Fibroblast of lung (primary cell): Measurements from ENCODE around the gene PTPN20.
"Not testable (repeated sequence)": the region's sequence is repeated elsewhere in the genome, so short reads cannot be mapped to it uniquely, and the experiment has no call there.

ENCODE experiments used
- CTCF ChIP-seq, 2 donors: IDR thresholded peaks in 1 of 2; conservative IDR thresholded peaks in 1 of 2; 1 replicate in 1 of 2; 2 replicates in 1 of 2; pipeline ENCODE4 v1.5.1; 2011 to 2012; ENCODE audit warnings: low read length in 2 of 2, control low read depth in 1 of 2, inconsistent platforms in 1 of 2, low read depth in 1 of 2, mild to moderate bottlenecking in 1 of 2
- EZH2 ChIP-seq: IDR thresholded peaks from 2 replicates; pipeline ENCODE4 v1.5.1; 2012; ENCODE audit warnings: low read length, control low read depth, mild to moderate bottlenecking; ENCODE audit errors: missing control alignments

- TF ChIP-seq CTCF (conservative IDR thresholded peaks at IDR 0.05 in 1 of 2, IDR thresholded peaks at IDR 0.05 in 1 of 2; ENCODE audit: low read depth in 1 of 2, low read length in 2 of 2); EZH2: not testable (repeated sequence)
These were observed 7.4 kb upstream of the PTPN20 start for GRCh38 chr10:46903874-46904273.
